ENCODE results near the gene CFAP47.
"Not testable (repeated sequence)": the region's sequence is repeated elsewhere in the genome, so short reads cannot be mapped to it uniquely, and the experiment has no call there.

The CFAP47 gene

DNA sequence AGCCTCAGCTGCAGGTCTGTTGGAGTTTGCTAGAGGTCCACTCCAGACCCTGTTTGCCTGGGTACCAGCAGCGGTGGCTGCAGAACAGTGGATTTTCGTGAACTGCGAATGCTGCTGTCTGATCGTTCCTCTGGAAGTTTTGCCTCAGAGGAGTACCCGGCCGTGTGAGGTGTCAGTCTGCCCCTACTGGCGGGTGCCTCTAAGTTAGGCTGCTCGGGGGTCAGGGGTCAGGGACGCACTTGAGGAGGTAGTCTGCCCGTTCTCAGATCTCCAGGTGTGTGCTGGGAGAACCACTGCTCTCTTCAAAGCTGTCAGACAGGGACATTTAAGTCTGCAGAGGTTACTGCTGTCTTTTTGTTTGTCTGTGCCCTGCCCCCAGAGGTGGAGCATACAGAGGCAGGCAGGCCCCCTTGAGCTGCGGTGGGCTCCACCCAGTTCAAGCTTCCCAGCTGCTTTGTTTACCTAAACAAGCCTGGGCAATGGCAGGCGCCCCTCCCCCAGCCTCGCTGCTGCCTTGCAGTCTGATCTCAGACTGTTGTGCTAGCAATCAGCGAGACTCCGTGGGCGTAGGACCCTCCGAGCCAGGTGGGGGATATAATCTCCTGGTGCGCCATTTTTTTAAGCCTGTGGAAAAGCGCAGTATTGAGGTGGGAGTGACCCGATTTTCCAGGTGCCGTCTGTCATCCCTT lies 315.4 kb downstream of the CFAP47 start:
- DNase-seq (ENCODE audit: low spot score) = not testable (repeated sequence)

DNA sequence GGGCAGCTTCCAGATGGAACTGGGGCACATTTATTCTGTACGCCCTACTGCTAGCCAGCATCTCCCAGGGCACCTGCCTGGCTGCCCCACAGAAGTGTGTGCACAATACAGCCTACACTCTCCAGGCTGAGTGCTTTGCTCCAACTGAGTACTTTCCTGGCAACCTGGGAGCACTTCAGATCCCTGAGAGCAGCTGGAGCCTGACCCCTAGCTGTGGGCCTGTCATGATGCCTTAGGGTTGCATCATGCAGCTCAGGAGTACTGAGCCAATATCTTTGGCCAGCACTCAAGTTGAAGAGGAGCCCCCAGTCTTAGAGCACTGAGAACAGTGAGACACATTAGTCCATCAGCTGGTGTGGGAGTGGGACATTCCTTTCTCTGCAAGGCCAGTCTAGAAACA lies 321.9 kb downstream of the CFAP47 start:
- DNase-seq (ENCODE audit: low spot score) = no peak

DNA sequence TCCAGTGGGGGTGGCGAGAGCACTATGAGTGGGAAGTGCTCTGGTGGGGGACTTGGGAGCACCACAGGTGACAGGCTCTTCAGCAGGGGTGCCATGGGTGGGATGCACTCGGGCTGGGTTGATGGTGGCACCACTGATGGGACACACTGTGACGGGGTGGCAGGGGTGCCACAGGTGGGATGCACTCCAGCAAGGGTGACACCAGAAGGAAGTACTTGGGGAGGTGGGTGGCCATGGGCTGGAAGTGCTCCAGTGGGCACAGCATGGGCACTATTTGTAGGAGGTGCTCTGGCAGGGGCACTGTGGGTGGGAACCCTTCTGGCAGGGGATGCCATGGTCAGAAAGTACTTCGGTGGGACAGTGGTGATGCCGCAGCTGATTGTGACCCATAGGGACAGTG lies 346.6 kb downstream of the CFAP47 start:
- no peak for DNase-seq (ENCODE audit: low spot score)

DNA sequence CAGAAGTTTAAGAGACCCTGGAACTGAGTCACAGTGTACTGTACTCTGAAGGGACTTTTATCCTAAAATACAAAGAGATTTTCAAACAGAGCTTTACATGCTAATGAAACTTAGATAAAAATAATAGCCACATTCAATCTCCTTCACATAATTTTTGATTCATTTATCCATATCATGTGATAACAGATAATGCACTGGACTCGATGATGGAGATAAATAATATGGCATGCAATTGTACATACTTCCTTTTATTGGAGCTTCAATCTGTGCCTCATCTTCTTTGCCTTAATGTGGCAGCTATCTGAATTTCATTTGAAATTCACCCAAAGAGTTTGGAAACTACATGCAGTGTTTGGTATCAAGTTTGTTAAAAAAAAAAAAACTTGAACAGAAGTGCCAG lies 390.6 kb downstream of the CFAP47 start:
- no peak for DNase-seq (ENCODE audit: low spot score)

DNA sequence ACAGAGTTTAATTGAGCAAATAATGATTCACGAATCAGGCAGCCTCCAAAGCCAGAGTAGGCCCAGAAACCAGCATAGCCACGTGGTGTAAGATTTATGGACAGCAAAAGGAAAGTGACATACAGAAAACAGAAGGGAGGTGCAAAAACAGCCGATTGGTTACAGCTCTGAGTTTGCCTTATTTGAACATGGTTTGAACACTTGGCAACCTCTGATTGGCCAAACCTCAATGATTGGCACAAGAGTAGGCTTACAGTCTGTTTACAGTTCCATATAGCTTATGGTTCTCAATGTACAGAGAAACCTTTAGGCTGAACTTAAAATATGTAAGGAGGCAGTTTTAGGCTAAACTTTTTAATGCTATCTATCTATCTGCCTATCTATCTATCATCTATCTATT lies 394.8 kb downstream of the CFAP47 start:
- DNase-seq (ENCODE audit: low spot score) = no peak

DNA sequence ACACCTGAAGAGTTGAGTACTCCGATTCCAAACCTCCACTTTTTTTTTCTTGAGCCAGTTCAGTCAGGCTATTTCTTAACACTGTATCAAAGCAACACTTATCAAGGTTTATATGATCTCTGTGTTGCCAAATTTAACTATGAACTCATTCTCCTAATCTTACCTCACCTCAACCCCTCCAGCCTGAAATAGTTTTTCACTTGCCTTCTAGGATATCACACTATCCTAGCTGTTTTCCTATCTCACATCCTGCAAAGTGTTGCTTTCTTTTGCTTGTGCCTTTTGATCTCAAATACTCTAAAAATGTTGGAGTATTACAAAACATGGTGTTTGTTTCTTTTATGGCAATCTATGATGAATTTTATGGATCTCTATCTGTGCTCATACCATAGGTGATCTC lies 415.0 kb downstream of the CFAP47 start:
- no peak for DNase-seq (ENCODE audit: low spot score)

DNA sequence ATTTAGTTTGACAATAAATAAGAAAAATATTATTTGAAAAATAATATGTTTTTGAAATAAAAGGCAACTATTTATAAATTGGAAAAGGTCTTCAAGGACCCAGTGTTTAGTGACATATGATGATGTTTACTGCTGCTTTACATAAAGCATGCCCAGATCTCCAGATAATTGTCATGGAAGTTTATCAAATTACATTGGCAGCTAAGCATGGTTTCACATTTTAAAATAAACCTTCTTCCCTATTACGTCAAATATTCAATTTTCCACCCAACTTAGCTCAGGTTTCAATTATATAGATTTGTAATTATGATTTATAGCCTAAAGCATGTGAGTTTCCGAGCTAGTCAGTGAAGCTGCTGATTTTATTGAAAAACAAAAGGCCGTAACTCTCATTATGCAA lies 417.2 kb downstream of the CFAP47 start:
- DNase-seq (ENCODE audit: low spot score) = no peak

DNA sequence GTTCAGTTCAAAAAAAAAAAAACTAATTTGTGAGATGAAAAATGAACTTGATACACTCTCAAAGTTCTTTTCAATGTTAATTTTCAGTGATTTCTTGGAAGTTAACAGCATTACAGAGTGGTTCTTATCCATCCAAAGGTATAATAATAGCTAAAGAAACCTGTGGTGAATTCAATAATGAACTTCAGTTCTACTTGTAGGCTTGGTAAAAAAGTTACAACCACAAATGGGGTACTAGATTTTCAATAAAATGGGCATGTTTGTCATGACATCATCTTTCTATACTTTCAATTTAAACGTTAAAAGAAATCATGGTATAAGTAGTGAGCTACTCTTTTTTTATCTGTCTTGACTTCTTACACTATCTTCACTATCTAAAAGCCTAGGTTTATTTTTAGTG lies 424.8 kb downstream of the CFAP47 start:
- no peak for DNase-seq (ENCODE audit: low spot score)

DNA sequence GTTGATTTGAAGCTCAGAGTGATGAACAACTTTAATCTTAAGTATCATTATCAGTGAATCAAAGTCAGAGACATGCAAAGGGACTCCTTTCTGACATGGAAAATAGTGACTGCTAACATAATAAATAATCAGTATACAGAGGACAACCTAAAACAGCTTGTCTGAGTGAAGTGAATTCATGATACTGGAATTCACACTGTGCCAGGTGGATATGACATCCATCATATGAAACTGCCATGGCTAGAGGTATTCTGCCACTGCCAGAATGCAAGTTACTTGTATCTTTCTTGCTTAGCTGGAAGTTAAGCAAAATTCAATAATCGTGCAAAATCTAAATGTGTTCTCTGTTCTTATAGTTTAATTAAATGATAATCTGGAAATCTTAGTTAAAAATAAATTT lies 429.0 kb downstream of the CFAP47 start:
- DNase-seq (ENCODE audit: low spot score) = no peak

DNA sequence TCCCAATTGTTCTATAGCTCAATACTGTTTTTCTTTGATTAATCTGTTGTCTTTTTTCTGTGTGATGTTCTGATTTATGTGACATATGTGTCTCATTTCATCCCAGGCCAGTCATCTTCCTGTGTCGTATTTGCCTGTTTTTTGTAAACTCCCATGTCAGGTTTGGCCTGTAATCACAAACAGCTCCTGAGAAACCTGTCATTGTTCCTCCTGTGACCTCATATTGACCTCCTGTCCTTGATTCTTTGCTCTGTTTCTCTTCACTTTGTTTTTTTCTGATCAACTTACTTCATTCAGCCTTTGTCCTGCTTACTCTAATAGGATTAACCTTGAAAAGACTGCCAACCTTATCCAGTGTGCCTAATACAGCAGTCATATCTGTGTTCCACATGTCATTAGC lies 438.3 kb downstream of the CFAP47 start:
- no peak for DNase-seq (ENCODE audit: low spot score)

DNA sequence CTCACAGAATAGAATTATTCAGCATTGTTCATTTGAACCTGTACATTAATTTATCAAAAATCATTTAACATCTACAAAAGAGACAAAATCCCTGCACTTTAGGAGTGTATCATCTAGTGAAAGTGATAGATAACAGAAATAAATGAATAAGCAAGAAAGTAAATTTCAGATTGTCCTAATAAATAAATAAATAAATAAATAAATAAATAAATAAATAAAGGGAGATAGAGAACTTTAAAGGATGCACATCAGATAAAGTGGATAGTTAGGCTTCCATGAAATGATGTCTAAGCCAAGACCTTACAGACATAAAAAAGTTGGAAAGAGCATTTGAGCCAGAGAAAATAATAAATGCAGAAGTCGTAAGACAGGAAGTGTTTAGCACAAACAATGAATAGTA lies 444.7 kb downstream of the CFAP47 start:
- DNase-seq (ENCODE audit: low spot score) = no peak

DNA sequence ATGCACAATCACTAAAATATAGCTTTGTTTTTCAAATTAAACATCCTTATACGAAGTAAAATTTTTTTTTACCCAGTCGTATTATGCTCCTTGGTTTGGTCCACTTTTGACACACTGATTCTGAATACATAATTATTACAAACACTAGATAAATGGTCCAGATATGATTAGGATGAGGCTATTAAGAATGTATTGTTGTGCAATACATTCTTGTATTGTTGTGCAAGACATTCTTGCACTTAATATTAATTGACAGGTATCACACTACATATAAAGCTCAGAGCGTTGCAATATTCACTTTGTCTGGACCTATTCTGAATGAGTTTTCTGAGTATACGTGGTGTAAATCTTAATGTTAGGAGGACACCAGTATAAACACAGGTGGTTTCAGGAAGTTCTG lies 464.0 kb downstream of the CFAP47 start:
- no peak for DNase-seq (ENCODE audit: low spot score)

DNA sequence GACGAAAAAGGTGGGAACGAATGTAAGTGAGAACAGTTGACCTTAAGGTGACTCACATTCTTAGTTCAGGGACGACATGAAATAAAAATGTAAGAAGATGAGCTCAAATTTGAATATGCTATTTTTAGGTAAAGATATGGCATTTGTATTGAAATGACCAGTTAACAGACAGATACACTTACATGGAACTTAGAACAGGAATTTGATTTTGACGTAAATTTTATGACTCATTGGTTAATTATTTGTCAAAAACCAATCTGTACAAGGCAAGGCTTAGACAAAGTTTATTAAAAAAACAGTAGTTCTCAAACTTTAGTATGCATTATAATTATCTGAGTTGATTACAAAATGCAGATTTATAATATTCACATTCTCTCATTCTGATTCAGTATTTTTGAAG lies 469.4 kb downstream of the CFAP47 start:
- no peak for DNase-seq (ENCODE audit: low spot score)

DNA sequence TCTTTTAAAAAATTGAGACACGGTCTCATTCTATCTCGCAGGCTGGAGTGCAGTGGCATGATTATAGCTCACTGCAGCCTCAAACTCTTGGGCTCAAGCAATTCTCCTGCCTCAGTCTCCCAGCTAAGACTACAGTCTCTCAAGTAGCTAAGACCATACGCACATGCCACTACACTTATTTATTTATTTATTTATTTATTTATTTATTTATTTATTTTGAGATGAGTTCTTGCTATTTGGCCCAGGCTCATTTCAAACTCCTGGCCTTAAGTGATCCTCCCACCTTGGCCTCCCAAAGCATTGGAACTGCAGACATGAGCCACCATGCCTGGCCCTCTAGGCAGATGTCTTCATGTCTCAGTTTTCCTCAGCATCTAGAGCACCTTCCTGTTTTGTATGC lies 482.2 kb downstream of the CFAP47 start:
- no peak for DNase-seq (ENCODE audit: low spot score)

DNA sequence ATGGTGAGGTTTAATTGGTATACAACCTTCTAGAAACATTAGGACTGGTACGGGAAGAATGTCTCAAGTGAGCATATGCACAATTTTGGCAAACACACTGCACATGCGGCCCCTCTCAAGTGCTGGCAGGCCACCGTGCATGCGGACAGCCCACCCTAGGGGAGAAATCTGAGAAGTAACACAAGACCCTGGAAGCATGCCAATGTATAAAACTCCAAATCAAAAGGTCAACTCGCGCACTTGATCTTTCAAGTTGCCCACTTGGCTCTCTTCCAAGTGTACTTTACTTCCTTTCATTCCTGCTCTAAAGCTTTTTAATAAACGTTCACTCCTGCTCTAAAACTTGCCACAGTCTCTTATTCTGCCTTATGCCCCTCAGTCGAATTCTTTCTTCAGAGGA lies 488.3 kb downstream of the CFAP47 start:
- no peak for DNase-seq (ENCODE audit: low spot score)

DNA sequence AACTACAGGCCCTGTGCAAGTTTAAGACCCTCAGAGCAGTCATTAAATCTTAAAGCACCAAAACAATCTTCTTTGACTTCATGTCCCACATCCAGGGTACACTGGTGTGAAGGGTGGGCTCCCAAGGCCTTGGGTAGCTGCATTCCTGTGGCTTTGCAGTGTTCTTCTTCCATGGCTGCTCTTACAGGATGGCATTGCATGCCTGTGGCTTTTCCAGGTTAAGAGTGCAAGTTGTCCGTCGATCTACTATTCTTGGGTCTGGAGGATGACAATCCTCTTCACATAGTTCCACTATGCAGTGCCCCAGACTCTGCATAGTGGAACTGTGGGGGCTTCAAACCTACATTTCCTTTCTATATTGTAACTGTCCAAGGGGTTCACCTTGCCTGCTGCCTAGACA lies 494.5 kb downstream of the CFAP47 start:
- no peak for DNase-seq (ENCODE audit: low spot score)

DNA sequence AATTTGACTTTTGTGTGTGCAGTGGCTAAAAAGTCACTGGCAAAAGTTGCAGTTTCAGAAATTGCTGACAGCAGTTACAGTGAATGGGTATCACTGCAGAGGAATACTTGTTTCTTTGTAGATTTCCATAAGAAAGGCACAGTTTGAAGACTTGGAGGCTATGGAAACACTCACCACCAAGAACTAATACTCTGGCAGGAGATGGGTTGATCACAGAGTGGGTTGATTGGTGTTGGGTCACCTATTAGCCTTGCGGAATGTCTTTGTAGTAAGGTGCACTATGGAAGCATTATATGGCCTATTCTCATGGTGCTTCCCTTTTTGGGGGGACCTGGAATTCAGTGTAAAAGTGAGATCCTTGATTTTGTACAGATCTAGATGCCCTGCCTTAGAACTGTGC lies 502.8 kb downstream of the CFAP47 start:
- no peak for DNase-seq (ENCODE audit: low spot score)

DNA sequence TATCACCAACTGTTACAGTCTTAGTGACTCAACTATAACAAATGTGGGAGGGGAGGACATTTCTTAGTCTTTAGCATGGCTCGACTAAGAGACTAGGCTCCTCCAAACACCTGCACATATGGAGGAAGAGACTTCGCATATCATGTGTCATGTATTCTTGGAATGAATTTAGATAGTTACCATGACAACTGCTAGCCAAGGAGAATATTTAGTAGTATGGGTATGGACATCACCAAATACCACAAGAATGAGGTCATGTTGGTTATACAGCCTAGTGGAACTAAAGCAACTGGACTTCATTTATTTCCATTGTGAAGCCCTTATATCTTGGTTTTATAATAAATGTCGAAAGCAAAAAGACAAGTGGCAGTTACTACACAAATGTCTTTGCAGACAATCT lies 512.3 kb downstream of the CFAP47 start:
- no peak for DNase-seq (ENCODE audit: low spot score)

DNA sequence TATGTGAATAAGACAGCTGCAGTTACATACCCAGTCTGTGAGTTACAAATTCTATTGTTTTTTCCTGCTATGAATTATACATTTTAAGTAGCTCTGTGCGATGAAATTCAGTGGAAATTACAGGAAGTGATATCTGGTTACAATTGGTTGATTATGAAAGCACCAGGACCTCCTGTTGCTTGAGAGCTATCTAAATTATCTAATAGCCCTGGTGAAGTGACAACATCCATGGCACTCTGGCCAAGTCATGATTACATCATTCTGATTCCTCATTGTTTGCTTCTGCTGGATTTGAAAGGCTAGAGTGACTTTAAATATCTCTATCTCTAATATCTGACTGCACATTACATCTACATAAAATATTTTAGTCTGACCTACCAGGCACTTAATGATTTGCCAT lies 515.0 kb downstream of the CFAP47 start:
- DNase-seq (ENCODE audit: low spot score) = no peak
